ENCODE data around the gene ID1.

ID1 gene, protein sequence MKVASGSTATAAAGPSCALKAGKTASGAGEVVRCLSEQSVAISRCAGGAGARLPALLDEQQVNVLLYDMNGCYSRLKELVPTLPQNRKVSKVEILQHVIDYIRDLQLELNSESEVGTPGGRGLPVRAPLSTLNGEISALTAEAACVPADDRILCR

DNA sequence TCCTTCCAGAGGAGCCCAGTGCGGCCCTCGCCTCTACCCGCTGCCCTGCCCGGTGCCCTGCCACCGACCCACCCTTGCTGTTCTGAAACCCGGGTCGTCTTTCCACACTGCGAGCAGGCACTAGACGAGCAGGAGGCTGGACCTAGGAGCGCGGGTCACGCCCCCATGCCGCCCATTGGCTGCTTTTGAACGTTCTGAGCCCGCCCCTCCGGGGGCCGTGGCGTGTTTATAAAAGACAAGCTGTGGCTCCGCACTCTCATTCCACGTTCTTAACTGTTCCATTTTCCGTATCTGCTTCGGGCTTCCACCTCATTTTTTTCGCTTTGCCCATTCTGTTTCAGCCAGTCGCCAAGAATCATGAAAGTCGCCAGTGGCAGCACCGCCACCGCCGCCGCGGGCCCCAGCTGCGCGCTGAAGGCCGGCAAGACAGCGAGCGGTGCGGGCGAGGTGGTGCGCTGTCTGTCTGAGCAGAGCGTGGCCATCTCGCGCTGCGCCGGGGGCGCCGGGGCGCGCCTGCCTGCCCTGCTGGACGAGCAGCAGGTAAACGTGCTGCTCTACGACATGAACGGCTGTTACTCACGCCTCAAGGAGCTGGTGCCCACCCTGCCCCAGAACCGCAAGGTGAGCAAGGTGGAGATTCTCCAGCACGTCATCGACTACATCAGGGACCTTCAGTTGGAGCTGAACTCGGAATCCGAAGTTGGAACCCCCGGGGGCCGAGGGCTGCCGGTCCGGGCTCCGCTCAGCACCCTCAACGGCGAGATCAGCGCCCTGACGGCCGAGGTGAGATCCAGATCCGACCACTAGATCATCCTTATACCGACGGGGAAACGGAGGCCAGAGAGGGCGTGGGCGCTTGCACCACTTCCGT lies at the start of gene ID1:
Gene ID1 (plus strand): TSS at position 259 of the 871 bp plus-strand sequence. CDS start 99 bp downstream, at position 358.
- peak; percentile 82 for DNase-seq

- DNase-seq = no peak
Measured at GRCh38 chr20:31559704-31560093, 45.4 kb upstream of the ID1 start.

- DNase-seq = no peak
Measured at GRCh38 chr20:31560094-31560745, 44.9 kb upstream of the ID1 start.

- no peak for DNase-seq
Measured at GRCh38 chr20:31560746-31561598, 44.1 kb upstream of the ID1 start.

GRCh38 chr20:31562241-31562640 lies 42.8 kb upstream of the ID1 start:
- no peak for DNase-seq

DNA sequence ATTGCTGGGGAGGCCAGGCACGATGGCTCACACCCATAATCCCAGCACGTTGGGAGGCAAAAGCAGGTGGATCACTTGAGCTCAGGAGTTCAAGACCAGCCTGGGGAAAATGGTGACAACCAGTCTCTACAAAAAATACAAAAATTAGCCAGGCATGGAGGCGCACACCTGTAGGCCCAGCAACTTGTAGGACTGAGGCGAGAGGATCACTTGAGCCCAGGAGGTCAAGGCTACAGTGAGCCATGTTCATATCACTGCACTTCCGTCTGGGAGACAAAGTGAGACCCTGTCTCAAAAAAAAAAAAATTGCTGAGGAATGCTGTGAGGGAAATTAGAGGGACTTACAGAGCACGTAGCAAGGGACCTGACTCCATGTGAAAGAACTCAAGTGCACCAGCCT lies 40.8 kb upstream of the ID1 start:
- DNase-seq = no peak

DNA sequence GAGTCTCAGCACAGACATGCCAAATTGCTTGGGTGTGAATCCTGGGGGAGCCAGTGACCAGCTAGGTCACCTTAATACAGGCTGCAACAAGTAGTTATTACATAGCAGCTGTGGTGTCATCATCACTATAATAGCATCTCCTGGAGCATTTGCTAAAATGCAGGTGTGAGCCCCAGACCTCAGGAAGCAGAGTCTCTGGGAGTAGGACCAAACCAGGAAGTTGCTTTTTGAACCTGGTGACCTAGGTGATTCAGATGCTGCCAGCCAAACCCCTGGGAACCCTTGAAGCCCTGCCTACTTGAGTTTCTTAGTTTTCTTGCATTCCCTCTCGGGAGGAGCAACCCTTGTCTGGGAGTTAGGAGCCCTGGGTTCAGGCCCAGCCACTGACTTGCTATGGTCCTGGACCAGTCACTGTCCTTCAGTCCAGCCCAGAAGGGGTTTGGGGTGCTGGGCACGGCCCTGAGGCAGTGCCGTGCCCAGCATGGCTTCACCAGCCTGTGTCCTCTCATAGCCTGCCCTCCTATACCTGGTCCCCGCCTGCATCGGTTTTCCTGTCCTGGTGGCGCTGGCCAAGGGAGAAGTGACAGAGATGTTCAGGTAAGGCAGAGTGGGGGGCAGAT lies 39.3 kb upstream of the ID1 start:
- no peak for DNase-seq

DNA sequence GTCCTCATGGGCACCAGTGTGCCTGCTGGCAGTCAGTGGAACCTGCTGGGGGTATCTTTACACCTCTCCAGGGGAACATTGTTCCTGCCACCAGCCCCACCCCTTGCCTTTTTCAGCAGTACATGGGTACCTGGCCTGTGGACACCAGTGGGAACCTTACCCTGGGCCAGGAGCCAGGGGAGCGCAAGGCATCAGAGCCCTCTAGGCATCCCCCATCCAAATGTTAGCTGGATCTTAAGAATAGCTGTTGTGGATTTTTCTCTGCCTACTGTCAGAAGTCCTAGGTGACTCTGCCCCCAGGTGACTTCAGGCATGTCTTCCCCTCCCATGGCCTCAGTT lies 38.8 kb upstream of the ID1 start:
- no peak for DNase-seq

- DNase-seq = no peak
Measured at GRCh38 chr20:31566658-31567379, 38.3 kb upstream of the ID1 start.

- no peak for DNase-seq
Measured at GRCh38 chr20:31567380-31567720, 37.7 kb upstream of the ID1 start.

- no peak for DNase-seq
Measured at GRCh38 chr20:31568041-31568731, 36.9 kb upstream of the ID1 start.

DNA sequence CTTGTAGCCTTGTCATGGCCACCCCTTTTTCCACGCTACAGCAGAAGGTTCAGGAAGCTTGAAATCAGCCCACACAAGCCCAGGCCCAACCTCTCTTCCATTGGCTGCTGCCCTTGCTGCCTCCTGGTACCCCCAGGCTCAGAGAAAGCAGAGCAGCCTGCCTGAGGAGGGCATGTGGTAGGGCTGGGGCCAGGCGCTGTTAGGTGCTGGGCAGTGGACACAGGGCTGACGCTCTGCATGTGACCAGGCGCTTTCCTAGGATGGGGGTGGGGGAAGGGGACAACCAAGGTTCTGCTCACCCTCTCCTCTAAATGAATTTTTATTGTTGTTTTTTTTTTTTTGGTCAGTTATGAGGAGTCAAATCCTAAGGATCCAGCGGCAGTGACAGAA lies 36.3 kb upstream of the ID1 start:
- DNase-seq = no peak

GRCh38 chr20:31569163-31570020 lies 35.7 kb upstream of the ID1 start:
- no peak for DNase-seq

DNA sequence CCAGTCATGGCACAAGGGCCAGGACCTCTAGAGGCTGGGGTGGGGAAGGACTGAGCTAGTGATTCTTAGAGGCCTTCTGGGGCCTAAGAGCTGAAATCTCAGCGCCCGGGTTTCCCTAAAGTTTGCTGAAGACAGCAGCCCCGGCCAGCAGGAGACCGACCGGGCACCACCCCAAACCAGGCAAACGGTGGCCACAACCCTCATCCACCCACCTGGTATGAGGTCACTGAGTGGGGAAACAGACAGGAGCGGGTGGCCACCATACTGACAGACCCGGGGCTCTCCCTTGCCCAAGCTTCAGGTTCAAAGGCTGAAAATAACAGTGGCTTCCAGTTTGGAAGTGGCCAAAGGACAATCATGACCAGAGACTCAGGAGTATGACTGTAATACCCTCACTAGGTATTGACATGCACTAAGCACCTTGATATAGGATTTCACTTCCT lies 35.0 kb upstream of the ID1 start:
- no peak for DNase-seq

DNA sequence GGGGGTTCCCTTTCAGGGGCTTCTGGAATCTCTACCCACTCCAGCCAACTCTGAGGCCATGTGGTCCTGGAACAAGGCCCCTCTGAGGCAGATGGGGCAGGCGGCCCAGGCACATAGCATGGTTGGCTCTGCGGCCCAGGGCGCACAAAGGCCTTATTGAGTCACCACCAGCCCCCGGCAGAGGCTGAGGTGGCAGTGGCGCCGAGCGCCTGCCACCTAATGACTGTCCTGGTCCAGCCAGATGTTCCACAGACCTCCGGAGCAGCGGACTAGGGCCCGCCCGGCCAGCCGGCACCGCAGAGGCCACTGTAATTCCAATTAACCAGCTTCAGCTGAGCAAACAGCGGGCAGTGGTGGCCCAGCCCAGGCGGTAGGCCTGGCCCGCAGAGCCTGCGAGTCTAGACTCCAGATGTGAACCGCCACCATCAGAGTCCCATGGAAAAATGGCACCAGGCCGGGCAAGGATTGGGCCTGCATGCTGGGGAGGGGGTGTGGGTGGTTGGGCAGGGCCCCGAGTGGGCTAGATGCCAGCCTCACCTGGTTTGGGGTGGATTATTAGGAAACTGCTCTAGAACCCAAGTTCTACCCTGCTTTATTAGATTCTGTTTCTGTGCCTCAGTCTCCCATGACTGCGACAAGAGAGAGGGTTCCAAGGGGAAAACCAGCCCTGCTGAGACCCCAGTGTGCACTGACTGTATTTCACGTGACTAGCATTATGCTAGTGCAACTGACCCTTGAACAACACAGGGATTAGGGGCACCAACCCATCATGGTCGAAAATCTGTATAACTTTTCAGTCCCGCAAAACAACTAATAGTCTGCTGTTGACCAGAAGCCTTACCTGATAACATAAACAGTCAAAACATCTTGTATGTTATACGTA lies 34.1 kb upstream of the ID1 start:
- DNase-seq = no peak

DNA sequence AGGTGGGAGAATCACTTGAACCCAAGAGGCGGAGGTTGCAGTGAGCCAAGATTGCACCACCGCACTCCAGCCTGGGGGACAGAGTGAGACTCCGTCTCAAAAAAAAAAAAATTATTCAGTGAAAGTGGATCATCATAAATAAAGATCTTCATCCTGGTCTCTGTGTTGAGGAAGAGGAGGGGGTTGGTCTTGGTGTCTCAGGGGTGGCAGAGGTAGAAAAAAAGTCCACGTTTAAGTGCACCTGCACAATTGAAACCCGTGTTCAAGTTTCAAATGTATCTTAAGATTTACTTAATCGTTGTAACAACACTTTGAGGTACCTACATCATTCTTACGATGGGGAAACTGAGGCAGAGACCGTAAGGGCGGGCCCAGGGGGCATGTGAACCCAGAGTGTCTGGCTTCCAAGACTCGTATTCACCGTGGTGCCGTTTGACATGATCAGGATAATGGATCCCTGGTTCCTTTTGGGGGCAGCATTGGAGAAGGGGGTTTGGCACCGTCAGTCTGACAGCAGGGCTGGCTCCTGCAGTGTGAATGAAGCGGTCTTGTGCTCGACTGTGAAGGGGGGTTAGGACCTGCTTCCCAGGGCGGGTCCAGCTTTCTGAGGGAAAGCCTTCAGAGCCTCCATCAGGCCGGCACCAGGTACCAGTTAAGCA lies 32.9 kb upstream of the ID1 start:
- no peak for DNase-seq

DNA sequence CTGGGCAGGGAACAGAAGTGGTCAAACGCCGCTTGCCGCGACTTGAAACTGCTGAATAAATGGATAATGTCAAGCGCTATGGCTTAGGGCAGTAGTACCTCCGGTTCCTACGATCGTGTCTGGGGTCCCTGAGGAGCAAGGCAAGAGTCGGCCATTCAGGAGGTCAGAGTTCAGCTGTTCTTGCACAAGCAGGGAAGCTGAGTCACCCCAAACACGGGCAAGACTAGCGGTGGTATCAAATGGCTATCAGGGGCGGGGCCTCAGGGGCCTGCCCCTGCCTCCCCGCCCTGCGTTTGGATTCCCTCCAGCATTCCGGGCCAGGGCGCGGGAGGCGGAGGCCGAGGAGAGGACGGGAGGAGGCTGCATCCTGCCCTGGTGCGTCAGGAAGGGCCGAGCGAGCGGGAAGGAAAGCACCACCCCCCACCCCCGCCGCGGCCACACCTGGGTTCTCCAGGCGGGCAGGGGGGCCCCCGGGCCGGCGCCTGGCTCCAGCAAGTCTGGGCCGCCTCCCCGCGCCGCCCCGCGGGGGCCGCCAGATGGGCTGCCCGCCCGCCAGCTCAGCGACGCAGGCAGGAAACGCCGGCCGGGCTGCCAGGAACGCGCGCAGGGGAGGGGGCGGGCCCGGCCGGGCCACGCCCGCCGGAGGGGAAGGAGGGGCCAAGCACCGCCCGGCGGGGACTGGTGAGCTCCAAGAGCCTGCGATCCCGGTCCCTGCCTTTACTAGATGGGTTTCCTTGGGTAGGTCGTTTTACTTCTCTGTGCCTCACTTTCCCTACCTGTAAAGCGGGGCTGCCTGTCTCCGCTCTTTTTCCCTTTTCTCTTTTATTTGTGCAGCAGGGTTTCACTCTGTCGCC lies 32.2 kb upstream of the ID1 start:
- peak; percentile 99 for DNase-seq
